Panc1 (cell line): Measurements from ENCODE around the gene GREB1L. TPM values are rescaled to one million over a fixed set of nuclear protein-coding genes. Genes with fewer than 3 reads are reported as not detected.

Experiments used
- ATAC-seq: fragments of 200-7000 bp; cut with Tn5 transposase; 2 replicates; pipeline ENCODE4 v1.9.1; 2020; ENCODE audit warnings: mild to moderate bottlenecking, moderate library complexity
- BruUV-seq: library from RNA; stranded (reverse); fragments of 400-500 nt; replicated peaks from 2 replicates; lab custom pipeline; 2021; lab: Mats Ljungman, UMichigan
- CTCF ChIA-PET: fragments of 300-600 bp; sonication (Branson Sonifier 250); formaldehyde crosslinking; loops from one replicate; lab custom pipeline; 2022; ENCODE audit warnings: antibody characterized with exemption; lab: Charles Lee
- POLR2A ChIA-PET: fragments of 300-600 bp; sonication (Branson Sonifier 250); formaldehyde crosslinking; loops from one replicate; lab custom pipeline; 2022; ENCODE audit warnings: antibody characterized with exemption; lab: Charles Lee
- DNase-seq: peaks from one replicate; pipeline ENCODE4 v3.0.0-alpha.2; 2010; ENCODE audit warnings: low read depth, low spot score
- H3K27ac ChIP-seq: 2 replicates; pipeline ENCODE4 v1.5.1; 2011; ENCODE audit warnings: mild to moderate bottlenecking, low read length, inconsistent platforms
- H3K27me3 ChIP-seq: fragments of 200-500 bp; sonication (Bioruptor generic); 2 replicates; pipeline ENCODE4 v1.6.0; 2014; ENCODE audit warnings: low read length, inconsistent platforms; ENCODE audit not compliant: control insufficient read depth, insufficient read depth
- H3K36me3 ChIP-seq: fragments of 200-500 bp; sonication (Bioruptor generic); 2 replicates; pipeline ENCODE4 v1.5.1; 2014; ENCODE audit warnings: inconsistent platforms, mild to moderate bottlenecking, low read length, moderate library complexity; ENCODE audit not compliant: control insufficient read depth, insufficient read depth
- H3K4me1 ChIP-seq: 2 replicates; pipeline ENCODE4 v1.5.1; 2011; ENCODE audit warnings: inconsistent platforms, mild to moderate bottlenecking, low read length, moderate library complexity; ENCODE audit not compliant: control insufficient read depth, insufficient read depth
- H3K4me3 ChIP-seq, 2 experiments: 2 replicates each; pipeline ENCODE4 v1.5.1; 2011 to 2012; ENCODE audit warnings: low read depth in 2 of 2, low read length in 2 of 2, mild to moderate bottlenecking in 2 of 2, inconsistent platforms in 1 of 2, moderate library complexity in 1 of 2
- H3K9me3 ChIP-seq: fragments of 200-500 bp; sonication (Bioruptor generic); 2 replicates; pipeline ENCODE4 v1.5.1; 2014; ENCODE audit warnings: low read depth, mild to moderate bottlenecking, inconsistent platforms, low read length, moderate library complexity; ENCODE audit not compliant: control insufficient read depth, insufficient read depth
- CTCF ChIP-seq: fragments of 450-650 bp; IDR thresholded peaks from 2 replicates; pipeline ENCODE4 v1.5.1; 2017; ENCODE audit warnings: mild to moderate bottlenecking
- POLR2AphosphoS5 ChIP-seq: IDR thresholded peaks from 2 replicates; pipeline ENCODE4 v1.6.1; 2012; ENCODE audit warnings: mild to moderate bottlenecking, low read depth, low read length, moderate library complexity
- SIN3A ChIP-seq: IDR thresholded peaks from 2 replicates; pipeline ENCODE4 v1.6.1; 2012; ENCODE audit warnings: low read depth, mild to moderate bottlenecking, low read length, moderate library complexity, borderline replicate concordance; ENCODE audit not compliant: insufficient read depth
- TCF7L2 ChIP-seq: IDR thresholded peaks from 2 replicates; pipeline ENCODE4 v1.6.1; 2011; ENCODE audit warnings: mild to moderate bottlenecking, low read depth, low read length, inconsistent platforms
- in situ Hi-C: cut with HindIII; loops from 2 replicates; pipeline ENCODE4 v1.10.0; 2016; ENCODE audit warnings: low sequenced_read_pairs, low pct_unique_long_range_greater_than_20kb
- intact Hi-C: fragments of 100-400 bp; cut with micrococcal nuclease; formaldehyde crosslinking; loops from one replicate; pipeline ENCODE4 v1.10.0; 2022; ENCODE audit not compliant: unreplicated experiment
- total RNA-seq: library from RNA; stranded (reverse); gene quantifications from one replicate; pipeline ENCODE4 v1.2.1, GENCODE V29; 2021; ENCODE audit not compliant: unreplicated experiment
- TF ChIP-seq, protein P1 (sequence below), 2 experiments: IDR thresholded peaks; 2 replicates each; pipeline ENCODE4 v1.6.1; 2011 to 2012; ENCODE audit warnings: low read depth in 2 of 2, control low read depth in 1 of 2, low read length in 1 of 2, mild to moderate bottlenecking in 1 of 2, moderate library complexity in 1 of 2; ENCODE audit not compliant: insufficient read depth in 1 of 2

Gene GREB1L
- total RNA-seq, 1 experiment from 2014 or later = 11.0 TPM

- BruUV-seq = no TSS peak
- TF ChIP-seq CTCF (no peak), POLR2AphosphoS5 (no peak), TCF7L2 (no peak), SIN3A (no peak)
- TF ChIP-seq, protein P1, sequence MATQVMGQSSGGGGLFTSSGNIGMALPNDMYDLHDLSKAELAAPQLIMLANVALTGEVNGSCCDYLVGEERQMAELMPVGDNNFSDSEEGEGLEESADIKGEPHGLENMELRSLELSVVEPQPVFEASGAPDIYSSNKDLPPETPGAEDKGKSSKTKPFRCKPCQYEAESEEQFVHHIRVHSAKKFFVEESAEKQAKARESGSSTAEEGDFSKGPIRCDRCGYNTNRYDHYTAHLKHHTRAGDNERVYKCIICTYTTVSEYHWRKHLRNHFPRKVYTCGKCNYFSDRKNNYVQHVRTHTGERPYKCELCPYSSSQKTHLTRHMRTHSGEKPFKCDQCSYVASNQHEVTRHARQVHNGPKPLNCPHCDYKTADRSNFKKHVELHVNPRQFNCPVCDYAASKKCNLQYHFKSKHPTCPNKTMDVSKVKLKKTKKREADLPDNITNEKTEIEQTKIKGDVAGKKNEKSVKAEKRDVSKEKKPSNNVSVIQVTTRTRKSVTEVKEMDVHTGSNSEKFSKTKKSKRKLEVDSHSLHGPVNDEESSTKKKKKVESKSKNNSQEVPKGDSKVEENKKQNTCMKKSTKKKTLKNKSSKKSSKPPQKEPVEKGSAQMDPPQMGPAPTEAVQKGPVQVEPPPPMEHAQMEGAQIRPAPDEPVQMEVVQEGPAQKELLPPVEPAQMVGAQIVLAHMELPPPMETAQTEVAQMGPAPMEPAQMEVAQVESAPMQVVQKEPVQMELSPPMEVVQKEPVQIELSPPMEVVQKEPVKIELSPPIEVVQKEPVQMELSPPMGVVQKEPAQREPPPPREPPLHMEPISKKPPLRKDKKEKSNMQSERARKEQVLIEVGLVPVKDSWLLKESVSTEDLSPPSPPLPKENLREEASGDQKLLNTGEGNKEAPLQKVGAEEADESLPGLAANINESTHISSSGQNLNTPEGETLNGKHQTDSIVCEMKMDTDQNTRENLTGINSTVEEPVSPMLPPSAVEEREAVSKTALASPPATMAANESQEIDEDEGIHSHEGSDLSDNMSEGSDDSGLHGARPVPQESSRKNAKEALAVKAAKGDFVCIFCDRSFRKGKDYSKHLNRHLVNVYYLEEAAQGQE (IDR thresholded peaks at IDR 0.05; ENCODE audit: insufficient read depth in 1 of 2, low read depth in 2 of 2, low read length in 1 of 2) = no peak
- ChIA-PET POLR2A (no interaction called here), CTCF (no interaction called here)
- ATAC-seq (no peak), DNase-seq (no peak)
- in situ Hi-C loops = no loop called here
- Histone ChIP-seq H3K27ac (no peak overlapping the region), H3K36me3 (no peaks in the 10 kb centered on the region; the same call in 1 of the 2 replicates), H3K4me3 (no peak overlapping the region), H3K9me3 (no peaks in the 10 kb centered on the region), H3K27me3 (no peaks in the 10 kb centered on the region), H3K4me1 (no peaks in the 10 kb centered on the region)
- intact Hi-C loops = no loop called here
Measured at GRCh38 chr18:21513292-21513691, 271.3 kb downstream of the GREB1L start.

- POLR2A ChIA-PET = no interaction called here
- H3K4me3 ChIP-seq = no peak overlapping the region
- in situ Hi-C loops = no loop called here
- intact Hi-C loops = no loop called here
- no TSS peak for BruUV-seq
- DNase-seq = no peak
- no peaks in the 10 kb centered on the region for H3K4me1 ChIP-seq
- H3K27ac ChIP-seq = no peak overlapping the region
- no peak for TF ChIP-seq POLR2AphosphoS5
- TF ChIP-seq TCF7L2 = no peak
- TF ChIP-seq, protein P1 (IDR thresholded peaks at IDR 0.05; ENCODE audit: insufficient read depth in 1 of 2, low read depth in 2 of 2, low read length in 1 of 2) = no peak
- TF ChIP-seq SIN3A = no peak
- TF ChIP-seq CTCF = no peak
- no peaks in the 10 kb centered on the region for H3K9me3 ChIP-seq
- H3K27me3 ChIP-seq = no peaks in the 10 kb centered on the region
- no peaks in the 10 kb centered on the region; the same call in 1 of the 2 replicates for H3K36me3 ChIP-seq
- CTCF ChIA-PET = no interaction called here
- no peak for ATAC-seq
Measured at GRCh38 chr18:21513741-21514140, 271.7 kb downstream of the GREB1L start.
